ENCODE results near the gene ZYG11B.

- TF ChIP-seq, protein P1, sequence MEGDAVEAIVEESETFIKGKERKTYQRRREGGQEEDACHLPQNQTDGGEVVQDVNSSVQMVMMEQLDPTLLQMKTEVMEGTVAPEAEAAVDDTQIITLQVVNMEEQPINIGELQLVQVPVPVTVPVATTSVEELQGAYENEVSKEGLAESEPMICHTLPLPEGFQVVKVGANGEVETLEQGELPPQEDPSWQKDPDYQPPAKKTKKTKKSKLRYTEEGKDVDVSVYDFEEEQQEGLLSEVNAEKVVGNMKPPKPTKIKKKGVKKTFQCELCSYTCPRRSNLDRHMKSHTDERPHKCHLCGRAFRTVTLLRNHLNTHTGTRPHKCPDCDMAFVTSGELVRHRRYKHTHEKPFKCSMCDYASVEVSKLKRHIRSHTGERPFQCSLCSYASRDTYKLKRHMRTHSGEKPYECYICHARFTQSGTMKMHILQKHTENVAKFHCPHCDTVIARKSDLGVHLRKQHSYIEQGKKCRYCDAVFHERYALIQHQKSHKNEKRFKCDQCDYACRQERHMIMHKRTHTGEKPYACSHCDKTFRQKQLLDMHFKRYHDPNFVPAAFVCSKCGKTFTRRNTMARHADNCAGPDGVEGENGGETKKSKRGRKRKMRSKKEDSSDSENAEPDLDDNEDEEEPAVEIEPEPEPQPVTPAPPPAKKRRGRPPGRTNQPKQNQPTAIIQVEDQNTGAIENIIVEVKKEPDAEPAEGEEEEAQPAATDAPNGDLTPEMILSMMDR (IDR thresholded peaks at IDR 0.05): no peak
- TF ChIP-seq EP300 (IDR thresholded peaks at IDR 0.05) (no peak), POLR2A (IDR thresholded peaks at IDR 0.05) (no peak)
Observed at GRCh38 chr1:52725903-52726264, 369 bp upstream of the ZYG11B start.

Data from gastroesophageal sphincter (tissue), 3 donors.